RWPE2 (cell line): Measurements from ENCODE around the gene KMT2A.
A peak's percentile ranks its signal among the peaks of the same experiment; 100 is the strongest.

Source experiments
- ATAC-seq: fragments of 200-7000 bp; cut with Tn5 transposase; 3 replicates; pipeline ENCODE4 v1.9.1; 2021; ENCODE audit warnings: low read depth
- DNase-seq: peaks from one replicate; pipeline ENCODE4 v3.0.0-alpha.2; 2020; ENCODE audit warnings: low spot score
- H3K27ac ChIP-seq: fragments of 450-650 bp; 2 replicates; pipeline ENCODE4 v1.5.1; 2017; ENCODE audit warnings: mild to moderate bottlenecking; ENCODE audit not compliant: poor library complexity, severe bottlenecking
- H3K27me3 ChIP-seq: fragments of 250-450 bp; sonication (Bioruptor Pico); 2 replicates; pipeline ENCODE4 v1.5.1; 2021; ENCODE audit warnings: mild to moderate bottlenecking, moderate library complexity; ENCODE audit not compliant: insufficient read depth, poor library complexity, severe bottlenecking
- H3K36me3 ChIP-seq: fragments of 250-450 bp; sonication (Bioruptor Pico); 2 replicates; pipeline ENCODE4 v1.5.1; 2020; ENCODE audit warnings: low read depth, mild to moderate bottlenecking, moderate library complexity
- H3K4me1 ChIP-seq: fragments of 250-450 bp; sonication (Bioruptor Pico); 2 replicates; pipeline ENCODE4 v1.5.1; 2021; ENCODE audit warnings: mild to moderate bottlenecking, moderate library complexity; ENCODE audit not compliant: insufficient read depth, poor library complexity, severe bottlenecking
- H3K4me3 ChIP-seq: fragments of 250-450 bp; sonication (Bioruptor Pico); 2 replicates; pipeline ENCODE4 v1.5.1; 2021; ENCODE audit warnings: mild to moderate bottlenecking, moderate library complexity; ENCODE audit not compliant: severe bottlenecking
- H3K9me3 ChIP-seq: fragments of 250-450 bp; sonication (Bioruptor Pico); 2 replicates; pipeline ENCODE4 v1.5.1; 2021; ENCODE audit warnings: mild to moderate bottlenecking, moderate library complexity; ENCODE audit not compliant: severe bottlenecking
- TF ChIP-seq, protein P1 (sequence below): fragments of 450-650 bp; IDR thresholded peaks from one replicate; pipeline ENCODE4 v1.5.1; 2017; ENCODE audit warnings: mild to moderate bottlenecking, moderate library complexity; ENCODE audit not compliant: poor library complexity, severe bottlenecking

The KMT2A gene

DNA sequence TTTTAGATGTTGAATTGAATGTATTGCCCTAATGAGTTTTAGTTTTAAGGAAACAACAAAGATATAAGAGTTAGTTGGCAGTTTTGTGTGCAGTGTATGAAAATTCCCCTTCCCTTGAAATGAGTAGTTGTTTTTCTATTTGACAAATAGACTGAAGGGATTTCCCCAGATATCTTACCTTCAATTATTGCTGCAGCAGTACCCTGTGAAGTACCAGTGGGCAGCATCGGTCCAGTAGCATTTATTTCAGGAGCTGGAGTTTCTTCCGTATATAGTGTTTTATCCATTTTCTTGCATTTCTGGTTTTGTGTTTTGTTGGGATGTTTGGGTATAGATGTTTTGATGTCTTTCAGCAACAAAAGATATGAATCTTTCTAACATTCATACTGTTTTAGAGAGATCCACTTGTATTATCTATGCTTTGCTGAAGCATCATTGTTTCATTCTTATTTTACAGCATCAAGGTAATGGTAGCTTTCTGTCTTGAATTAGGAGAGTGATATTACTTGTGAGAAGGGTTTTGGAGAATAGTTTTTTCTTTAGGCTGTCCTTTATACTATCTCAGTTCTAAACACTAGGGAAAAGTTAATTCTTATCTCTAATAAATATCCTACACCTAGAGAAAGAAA is 7.4 kb downstream of the KMT2A start:
- Histone ChIP-seq H3K27me3 (no peaks in the 10 kb centered on the region), H3K27ac (no peak overlapping the region), H3K4me1 (peaks cover 43% of the 10 kb centered on the region), H3K9me3 (no peaks in the 10 kb centered on the region), H3K36me3 (peaks cover 57% of the 10 kb centered on the region), H3K4me3 (no peak overlapping the region)
- TF ChIP-seq, protein P1, sequence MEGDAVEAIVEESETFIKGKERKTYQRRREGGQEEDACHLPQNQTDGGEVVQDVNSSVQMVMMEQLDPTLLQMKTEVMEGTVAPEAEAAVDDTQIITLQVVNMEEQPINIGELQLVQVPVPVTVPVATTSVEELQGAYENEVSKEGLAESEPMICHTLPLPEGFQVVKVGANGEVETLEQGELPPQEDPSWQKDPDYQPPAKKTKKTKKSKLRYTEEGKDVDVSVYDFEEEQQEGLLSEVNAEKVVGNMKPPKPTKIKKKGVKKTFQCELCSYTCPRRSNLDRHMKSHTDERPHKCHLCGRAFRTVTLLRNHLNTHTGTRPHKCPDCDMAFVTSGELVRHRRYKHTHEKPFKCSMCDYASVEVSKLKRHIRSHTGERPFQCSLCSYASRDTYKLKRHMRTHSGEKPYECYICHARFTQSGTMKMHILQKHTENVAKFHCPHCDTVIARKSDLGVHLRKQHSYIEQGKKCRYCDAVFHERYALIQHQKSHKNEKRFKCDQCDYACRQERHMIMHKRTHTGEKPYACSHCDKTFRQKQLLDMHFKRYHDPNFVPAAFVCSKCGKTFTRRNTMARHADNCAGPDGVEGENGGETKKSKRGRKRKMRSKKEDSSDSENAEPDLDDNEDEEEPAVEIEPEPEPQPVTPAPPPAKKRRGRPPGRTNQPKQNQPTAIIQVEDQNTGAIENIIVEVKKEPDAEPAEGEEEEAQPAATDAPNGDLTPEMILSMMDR = no peak
- ATAC-seq (no peak), DNase-seq (no peak)

GRCh38 chr11:118447423-118447822 is 11.1 kb downstream of the KMT2A start:
- Histone ChIP-seq H3K4me1 (peaks cover 18% of the 10 kb centered on the region), H3K9me3 (no peaks in the 10 kb centered on the region), H3K4me3 (no peak overlapping the region), H3K27ac (peak overlapping the region; percentile 25), H3K36me3 (peaks cover 52% of the 10 kb centered on the region), H3K27me3 (no peaks in the 10 kb centered on the region)
- ATAC-seq (no peak), DNase-seq (no peak)
- TF ChIP-seq, protein P1 = no peak

DNA sequence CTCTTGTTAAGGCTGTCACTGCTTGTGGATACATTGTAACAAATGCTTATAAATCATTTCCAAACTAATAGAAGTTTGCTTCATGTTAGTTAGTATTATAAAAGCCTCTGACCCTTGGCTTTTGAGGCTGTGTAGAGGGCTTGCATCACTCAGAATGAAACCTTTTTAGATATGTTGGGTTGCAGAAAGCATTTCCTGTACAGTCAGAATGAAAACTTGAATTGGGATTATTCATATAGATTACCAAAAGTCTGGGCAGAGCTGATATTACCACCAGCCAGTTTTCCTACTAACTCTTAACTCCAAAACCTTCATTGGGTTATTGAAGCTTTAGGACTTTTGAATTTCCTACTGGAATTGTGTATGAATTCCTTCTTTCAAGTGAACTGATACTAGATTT is 12.0 kb downstream of the KMT2A start:
- no peaks in the 10 kb centered on the region for H3K27me3 ChIP-seq
- peaks cover 15% of the 10 kb centered on the region for H3K4me1 ChIP-seq
- peak; percentile 55; the same call in 1 of the 3 replicates for ATAC-seq
- DNase-seq = no peak
- no peak overlapping the region for H3K4me3 ChIP-seq
- H3K27ac ChIP-seq = peak overlapping the region; percentile 25
- H3K36me3 ChIP-seq = peaks cover 46% of the 10 kb centered on the region
- no peaks in the 10 kb centered on the region for H3K9me3 ChIP-seq
- TF ChIP-seq, protein P1 = no peak

GRCh38 chr11:118449316-118449918 is 13.1 kb downstream of the KMT2A start:
- ATAC-seq = no peak
- no peak for DNase-seq

More at GRCh38 chr11:118449316-118449918, 13.1 kb downstream of the KMT2A start:
- Histone ChIP-seq H3K4me1 (peaks cover 15% of the 10 kb centered on the region), H3K27ac (peak overlapping the region; percentile 25), H3K36me3 (peaks cover 43% of the 10 kb centered on the region), H3K4me3 (no peak overlapping the region), H3K9me3 (no peaks in the 10 kb centered on the region), H3K27me3 (no peaks in the 10 kb centered on the region)
- TF ChIP-seq, protein P1 = no peak
